GM18909 (cell line): ENCODE results near the gene ACTN4.

ENCODE experiments used
- ATAC-seq: cut with Tn5 transposase; IDR thresholded peaks from one replicate; pipeline ENCODE4 v1.9.1; 2021; ENCODE audit warnings: mild to moderate bottlenecking; ENCODE audit not compliant: unreplicated experiment, poor library complexity

Gene ACTN4

DNA sequence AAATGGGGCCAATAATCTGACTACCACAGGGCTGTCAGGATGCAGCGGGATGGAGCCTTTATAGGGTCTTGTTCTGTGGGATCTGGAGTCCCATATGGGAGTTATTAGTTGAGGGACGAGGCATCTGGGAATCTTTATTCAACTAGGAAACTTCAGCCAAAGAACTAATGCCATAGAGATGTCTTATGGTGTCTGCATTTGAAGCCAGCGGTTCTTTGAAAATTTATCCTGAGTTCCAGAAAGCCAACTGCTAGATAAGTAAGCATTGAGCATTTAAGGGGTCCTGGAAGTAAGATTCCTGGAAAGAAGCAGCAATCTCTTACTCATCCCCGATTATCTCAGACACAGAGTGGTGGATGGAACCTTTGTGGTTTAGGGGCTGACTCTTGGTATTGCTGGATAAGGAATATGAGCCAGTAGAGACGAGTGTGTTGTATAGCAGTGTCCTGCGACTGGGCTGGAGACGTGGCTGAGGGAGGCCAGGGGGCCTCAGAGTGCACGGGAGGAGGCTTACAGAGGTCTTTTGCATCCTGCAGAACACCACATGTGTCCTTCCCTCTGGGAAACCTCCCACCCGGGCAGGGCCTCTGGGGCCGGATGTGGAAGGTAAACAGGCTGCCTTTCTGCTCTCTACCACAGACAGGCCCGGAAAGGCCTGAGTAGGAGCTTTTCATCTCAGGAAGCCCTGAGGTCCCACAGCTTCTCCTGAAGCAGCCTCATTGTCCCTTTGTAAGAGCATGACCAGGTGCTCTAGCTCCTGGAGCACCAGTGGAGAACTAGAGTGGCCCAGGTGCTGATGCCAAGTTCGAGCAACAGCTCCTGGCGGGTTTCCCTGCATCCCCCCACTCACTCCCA, 28.8 kb downstream of the ACTN4 start:
- no peak for ATAC-seq

DNA sequence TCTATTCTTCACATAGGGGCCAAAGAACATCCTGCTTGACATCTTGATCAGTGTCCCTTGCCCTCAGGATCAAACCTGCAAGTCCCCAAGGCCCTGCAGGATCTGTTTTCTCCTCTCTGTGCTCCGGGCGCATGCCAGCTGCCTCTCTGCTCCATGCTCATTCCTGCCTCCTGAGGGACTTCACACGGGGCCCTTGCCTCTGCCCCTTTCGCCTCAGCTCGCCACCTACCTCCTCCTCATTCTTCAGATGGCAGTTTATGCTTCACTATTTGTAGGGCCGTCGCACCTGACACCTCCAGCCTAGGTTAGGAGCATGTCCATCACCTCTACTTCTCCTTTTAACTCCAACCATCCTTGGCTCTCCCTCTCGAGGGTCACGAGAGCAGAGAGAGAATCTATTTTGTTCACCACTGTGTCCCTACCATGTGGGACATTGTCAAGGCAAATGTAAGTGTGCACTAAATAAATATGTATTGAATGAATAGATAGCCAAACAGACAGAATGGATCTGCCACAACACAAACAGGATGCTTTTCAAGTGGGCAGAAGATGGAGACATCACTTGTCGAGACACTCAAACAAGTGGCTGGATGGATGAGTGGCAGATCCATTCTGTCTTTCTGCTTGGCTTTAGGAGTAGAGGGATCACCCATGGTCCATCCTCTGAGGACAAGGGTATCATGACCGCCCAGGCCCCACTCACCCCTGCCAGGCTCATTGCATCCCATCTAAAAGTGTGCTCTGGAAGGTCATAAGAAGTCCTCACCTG, 29.6 kb downstream of the ACTN4 start:
- no peak for ATAC-seq

- ATAC-seq, result no peak
Observed at GRCh38 chr19:38678217-38678890, 30.9 kb downstream of the ACTN4 start.

DNA sequence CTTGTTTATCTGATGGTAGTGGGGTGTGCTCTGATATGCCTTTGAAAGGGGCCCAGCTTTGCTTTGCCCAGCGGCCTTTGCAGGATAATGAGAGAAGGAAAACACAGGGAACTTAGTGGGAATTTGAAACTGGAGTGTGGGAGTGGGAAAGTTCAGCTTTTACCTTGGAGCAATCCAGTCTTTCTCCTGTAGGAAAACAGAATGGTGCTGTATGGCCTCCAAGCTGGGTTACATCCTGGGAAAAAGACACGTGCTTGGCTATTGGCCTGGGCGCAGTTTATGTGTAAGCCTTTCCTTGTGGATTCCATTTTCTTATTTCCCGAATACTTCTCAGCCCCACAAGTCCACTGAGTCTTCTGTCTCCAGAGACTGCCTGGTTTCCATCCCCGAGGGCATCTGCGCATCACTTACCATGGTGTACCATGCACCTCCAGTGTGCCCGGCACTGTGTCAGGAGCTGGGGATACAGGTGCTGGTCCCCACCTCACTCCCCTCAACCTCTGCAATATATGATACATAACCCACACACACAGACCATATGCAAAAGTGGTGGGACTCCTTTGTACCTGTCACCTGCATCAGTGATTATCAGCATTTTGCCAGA, 31.5 kb downstream of the ACTN4 start:
- ATAC-seq, result no peak

GRCh38 chr19:38679839-38680238, 32.4 kb downstream of the ACTN4 start:
- ATAC-seq, result no peak

- ATAC-seq, result no peak
Observed at GRCh38 chr19:38682195-38682867, 34.9 kb downstream of the ACTN4 start.

GRCh38 chr19:38682872-38683392, 35.5 kb downstream of the ACTN4 start:
- ATAC-seq, result no peak

DNA sequence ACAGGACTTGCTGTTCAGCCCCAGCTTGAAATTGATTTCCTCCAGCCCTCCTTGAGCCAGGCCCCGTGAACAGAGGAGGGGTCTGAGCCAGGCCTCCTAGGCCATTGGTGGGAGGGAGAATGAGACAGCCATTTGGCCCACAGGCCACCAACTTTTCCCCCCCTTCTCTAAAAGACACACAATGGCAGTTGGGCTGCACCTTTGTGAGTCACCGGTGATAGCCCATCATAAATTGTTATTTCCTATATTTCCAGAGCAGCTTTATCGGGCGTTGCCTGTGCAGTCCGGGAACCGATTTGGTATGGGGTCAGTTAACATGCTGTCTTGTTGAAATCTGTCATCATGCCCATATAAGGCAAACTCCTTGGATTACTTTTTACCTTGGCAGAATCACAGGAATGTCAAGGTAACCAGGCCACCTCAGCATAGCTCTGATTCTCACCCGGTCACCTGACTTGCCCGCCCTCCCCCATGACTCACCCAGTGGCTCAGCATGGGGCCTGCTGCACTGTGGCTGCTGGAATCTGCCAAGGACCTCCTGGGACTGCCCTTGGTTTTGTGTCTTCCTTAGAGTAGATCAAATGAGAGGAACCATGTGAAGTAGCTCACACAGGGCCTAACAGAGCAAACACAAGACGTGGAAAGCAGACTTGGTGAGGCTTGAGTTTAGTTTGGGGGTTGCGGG, 36.1 kb downstream of the ACTN4 start:
- ATAC-seq, result no peak

DNA sequence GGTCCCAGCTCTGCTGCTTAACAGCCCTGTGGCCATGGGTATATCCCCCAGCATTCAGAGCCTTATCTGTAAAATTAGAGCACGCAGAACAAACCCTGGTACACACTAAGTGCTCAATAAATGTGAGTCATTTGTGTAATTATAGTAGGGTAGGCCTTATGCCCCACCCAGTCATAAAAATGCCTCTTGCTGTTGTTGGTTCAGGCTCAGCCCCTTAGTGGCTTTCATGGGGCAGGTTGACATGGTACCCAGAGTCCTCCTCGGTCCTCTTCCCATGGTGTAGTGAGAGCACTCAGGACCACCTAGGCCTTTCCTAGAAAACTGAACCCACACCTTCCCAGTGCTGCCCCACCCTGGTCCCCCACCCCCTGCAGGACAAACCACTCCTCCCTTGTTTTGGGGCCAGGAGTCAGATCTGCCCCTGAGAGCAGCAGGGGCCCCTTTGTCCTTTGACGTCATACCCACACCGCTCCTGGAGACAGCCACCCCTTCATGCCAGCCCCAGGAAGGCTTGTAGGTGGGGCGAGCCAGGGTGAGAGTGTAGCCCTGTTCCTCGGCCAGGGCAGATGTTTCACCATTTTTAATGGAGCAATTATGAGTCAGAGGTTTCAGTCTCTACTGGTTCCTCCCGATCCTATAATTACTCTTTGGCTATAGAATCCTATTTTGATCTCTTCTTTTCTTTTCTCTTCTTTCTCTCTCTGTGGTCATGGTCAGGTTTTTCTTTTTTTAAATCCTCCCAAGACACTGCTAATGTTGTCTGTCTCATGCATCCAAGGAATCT, 36.8 kb downstream of the ACTN4 start:
- no peak for ATAC-seq

- ATAC-seq, result no peak
Observed at GRCh38 chr19:38684862-38685665, 37.6 kb downstream of the ACTN4 start.

DNA sequence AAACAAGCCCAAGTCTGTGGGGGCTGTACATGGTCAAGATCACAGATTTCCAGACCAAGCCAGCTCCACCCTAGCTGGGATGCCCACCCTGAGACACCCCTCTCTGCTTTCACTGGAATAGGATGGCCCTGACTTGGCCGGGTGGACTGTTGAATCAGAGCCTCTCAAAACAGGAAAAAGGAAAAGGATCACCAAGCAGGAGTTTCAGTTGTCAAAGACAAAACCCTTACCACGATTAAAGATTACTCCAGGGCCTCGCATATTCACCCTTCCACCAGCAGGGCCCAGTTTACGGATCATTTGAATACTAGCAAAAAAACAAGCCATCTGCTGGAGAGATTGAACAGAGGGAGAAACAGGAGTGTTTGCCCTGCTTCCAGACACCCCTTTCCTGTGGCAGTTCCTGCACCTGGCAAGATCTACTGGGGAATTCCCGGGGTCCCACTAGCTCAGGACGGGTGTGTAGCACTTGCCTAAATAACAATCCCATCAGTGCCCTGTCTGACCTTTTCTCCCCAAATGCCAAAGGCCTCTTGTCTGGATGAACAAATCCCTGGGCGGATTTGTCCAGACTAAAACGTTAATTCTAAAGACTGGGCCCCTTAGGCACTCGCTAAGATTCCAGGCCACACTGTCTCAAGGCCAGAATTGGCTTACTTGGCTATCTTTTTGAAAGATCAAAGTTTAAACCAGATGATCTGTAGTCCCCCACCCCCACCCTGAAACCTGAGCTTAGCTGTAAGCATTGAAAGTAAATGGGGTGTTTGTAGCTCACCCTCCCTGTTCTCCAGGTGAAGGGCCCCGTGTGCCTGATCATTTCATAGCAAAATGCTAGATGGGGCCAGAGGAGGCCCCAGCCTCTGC, 38.4 kb downstream of the ACTN4 start:
- no peak for ATAC-seq

DNA sequence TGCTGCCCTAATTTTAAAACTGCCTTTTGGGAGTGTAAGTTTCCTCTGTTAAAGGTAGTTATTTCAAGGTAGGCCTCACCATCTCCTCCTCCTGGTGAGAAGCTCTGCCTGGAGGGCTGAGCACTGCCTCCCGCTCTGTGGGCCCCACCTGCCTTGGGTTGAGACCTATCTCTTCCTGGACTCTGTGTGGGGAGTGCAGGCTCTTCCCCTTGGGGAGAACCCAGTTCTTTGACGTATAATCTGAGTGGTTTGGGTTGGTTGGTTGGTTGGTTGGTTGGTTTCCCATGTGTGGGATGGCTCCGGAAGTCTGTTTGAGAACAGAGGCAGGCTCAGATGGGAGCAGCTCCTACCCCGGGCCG, 39.1 kb downstream of the ACTN4 start:
- no peak for ATAC-seq

GRCh38 chr19:38687837-38688378, 40.5 kb downstream of the ACTN4 start:
- ATAC-seq, result no peak

DNA sequence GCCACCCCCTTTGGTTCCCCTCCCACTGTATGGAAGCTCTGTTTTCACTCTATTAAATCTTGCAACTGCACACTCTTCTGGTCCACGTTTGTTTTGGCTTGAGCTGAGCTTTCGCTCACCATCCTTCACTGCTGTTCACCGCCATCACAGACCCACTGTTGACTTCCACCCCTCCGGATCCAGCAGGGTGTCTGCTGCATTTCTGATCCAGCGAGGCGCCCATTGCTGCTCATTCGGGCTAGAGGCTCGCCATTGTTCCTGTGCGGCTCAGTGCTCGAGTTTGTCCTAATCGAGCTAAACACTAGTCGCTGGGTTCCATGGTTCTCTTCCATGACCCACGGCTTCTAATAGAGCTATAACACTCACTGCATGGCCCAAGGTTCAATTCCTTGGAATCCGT, 42.7 kb downstream of the ACTN4 start:
- ATAC-seq, result no peak

DNA sequence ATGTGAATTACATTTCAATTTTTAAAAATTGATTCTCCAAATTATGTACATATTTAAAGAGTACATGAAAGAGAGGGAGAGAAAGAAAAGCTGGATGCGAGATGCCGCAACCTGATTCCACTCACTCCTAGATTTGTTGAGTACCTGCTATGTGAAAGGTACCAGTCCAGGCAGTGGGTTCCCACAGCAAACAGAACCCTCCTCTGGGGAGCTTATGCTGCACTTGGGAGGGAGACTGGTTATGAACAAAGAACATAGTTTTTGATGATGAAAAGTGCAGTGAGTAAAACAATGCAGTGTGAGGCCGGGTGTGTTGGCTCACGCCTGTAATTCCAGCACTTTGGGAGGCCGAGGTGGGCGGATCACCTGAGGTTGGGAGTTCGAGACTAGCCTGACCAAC, 43.4 kb downstream of the ACTN4 start:
- ATAC-seq, result no peak

DNA sequence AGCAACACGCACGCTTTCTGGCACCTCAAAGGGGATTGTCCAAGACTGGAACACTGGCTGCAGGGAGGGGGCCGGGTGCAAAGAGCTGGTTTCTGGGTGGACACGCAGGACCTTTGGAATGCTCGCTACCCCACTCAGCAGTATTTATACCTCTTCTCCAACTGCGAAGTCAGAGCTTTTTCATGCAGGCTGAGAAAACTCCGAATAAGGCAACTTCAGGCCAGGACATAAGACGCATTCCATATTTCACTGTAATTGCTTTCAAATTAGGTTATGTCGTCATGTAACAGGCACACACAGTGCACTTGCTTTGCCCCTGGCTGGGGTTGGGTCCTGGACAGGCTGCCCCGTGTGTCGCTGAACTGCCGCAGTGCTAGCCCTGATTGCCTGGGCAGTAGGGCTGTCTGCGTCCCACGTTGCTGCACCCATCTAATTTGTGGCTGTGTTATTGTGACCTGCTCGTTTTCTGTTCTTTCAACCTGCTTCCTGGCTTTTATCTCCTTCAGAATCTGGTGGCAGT, 44.5 kb downstream of the ACTN4 start:
- no peak for ATAC-seq
